GM18520 (cell line): Measurements from ENCODE around the gene NEGR1.

ENCODE experiments used
- ATAC-seq: cut with Tn5 transposase; IDR thresholded peaks from one replicate; pipeline ENCODE4 v1.9.1; 2021; ENCODE audit not compliant: unreplicated experiment

NEGR1 gene

GRCh38 chr1:71649608-71650007, 632.7 kb downstream of the NEGR1 start:
- ATAC-seq: no peak

GRCh38 chr1:71647513-71648300, 634.6 kb downstream of the NEGR1 start:
- no peak for ATAC-seq

GRCh38 chr1:71645015-71645414, 637.3 kb downstream of the NEGR1 start:
- no peak for ATAC-seq

DNA sequence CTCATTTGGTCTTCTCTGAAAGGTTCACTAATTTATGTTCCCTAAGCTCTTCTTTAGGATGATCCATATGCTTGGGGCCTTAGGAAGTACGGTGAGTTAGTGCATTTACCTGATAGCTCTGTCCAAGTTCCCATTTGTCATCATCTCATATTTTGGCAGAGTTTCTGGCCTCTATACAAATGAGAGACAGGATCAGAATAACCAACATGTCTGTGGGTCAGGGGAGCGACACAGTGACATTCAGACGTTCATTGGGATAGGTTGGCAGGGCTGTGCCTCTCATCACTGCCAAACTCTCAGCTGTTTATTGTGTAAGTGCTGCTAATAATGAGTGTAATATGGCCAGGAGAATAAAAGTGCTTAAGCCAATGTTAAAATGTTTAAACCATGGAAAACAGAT, 640.4 kb downstream of the NEGR1 start:
- no peak for ATAC-seq

DNA sequence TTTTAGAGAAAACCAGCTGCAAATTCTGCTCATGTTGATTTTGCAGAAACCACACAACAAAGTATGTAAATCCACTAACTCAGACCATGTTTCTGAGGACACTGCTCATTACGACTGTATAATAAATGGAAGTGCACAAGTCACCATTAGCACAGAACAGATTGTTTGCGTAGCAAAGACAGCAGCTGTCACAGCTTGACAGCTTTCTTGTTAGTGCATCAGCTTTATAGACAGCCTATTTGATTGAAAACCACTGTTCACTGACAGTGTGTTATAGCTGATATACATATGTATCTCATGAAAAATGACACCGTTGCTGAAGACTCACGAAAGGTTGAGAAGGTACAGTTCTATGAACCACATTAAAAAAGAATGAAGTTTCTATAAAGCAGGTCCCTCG, 641.3 kb downstream of the NEGR1 start:
- no peak for ATAC-seq

- no peak for ATAC-seq
Observed at GRCh38 chr1:71640116-71640515, 642.2 kb downstream of the NEGR1 start.

DNA sequence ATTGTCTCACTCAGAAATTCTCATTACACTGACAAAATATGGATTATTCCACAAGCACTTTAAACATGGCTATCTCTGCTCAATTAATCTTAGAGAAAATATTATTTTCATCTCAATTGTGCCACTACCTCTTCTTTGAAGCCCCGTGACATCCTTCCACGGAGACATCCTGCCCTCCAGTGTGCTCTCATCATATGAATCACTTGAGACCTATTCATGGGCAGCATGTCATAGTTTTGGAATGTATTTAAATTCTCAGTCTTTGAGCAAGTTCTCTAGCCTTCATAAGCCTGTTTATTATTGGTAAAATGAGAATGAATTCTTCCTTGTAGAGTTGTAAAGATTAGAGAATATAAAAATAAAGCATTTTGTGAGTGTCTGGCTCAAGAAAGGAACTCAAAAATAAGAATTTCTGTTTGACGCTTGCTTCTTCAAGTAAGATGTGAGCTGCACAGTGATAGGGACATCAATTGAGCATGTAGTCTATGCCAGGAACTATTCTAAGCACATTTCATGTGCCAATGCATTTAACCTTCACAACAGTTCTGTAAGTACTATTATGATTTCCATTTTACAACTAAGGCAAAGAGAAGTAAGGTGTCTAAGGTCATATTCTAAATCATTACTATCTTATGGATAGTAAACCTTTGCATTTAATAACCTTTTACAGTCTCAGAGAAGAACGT, 644.1 kb downstream of the NEGR1 start:
- ATAC-seq: no peak

DNA sequence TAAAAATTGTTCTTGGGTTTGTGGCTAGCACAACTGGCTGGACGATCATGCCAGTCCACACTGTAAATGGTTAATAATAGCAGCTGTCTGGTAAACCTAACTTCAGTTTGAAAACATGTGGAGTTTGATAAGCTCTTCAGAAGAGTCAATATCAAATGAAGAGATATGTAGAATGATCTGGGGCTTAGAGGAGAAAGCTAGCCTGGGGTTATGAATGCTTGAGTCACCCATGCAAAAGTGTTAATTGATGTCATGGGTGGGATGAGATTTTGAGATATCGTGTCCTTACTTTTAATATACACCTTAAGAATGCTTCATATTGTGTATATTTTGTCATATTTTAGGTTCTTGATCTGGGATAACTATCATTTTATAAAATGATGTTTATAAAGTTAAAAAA, 646.8 kb downstream of the NEGR1 start:
- ATAC-seq: no peak

GRCh38 chr1:71634159-71634558, 648.2 kb downstream of the NEGR1 start:
- no peak for ATAC-seq

DNA sequence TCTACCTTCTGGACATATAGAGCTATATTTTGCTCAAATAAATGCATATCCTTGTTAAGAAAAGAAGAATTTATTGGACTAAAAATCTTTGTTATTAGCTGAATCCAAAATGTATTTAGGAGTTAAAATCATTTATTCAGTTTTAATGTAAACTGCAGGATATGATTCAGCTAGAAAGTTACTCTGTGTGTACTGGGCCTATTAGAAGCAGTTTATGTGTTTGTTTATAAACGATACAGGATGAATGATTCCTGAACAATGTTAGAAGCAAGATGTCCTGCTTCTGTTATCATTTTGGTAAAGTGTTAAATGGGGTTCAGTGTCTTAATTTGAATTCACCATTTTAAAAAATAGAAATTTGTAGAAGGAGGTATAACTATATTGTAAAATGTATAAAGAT, 652.3 kb downstream of the NEGR1 start:
- ATAC-seq: no peak

GRCh38 chr1:71625004-71625403, 657.3 kb downstream of the NEGR1 start:
- no peak for ATAC-seq

DNA sequence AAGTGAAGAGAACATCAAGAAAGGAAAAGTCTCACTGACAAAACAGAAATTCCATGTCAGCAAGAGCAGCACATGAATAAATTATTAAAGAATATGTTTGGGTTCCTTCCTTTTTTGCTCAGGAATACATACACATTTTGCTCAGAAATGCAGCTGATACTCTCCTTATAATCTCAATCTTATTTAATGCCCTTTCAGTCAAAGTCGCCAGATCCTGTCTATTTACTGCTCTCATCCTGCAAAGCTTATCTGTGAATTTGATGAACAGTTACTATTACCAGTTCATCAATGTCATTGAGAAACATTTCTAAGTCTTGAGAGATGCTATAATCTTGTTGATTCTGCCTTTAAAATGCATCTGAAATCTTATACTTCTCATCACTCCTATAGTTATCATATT, 658.5 kb downstream of the NEGR1 start:
- no peak for ATAC-seq

DNA sequence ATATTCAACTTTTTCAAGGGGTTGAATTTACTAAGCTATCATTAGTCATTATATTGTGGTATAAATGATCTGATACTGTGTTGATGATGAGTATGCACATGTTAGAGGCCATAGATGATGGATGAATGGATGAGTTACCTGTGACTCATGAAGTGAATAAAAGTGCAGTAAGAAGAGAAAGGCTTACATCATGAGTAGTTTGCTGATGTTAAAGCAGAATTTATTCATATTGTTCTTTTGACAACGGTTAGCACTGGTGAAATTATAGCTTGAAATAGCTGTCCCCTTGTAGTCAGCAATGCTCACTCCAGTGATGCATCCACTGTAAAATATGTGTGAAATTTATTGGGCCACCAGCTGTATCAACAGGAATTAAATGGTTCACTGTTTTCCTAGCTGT, 660.6 kb downstream of the NEGR1 start:
- ATAC-seq: no peak

DNA sequence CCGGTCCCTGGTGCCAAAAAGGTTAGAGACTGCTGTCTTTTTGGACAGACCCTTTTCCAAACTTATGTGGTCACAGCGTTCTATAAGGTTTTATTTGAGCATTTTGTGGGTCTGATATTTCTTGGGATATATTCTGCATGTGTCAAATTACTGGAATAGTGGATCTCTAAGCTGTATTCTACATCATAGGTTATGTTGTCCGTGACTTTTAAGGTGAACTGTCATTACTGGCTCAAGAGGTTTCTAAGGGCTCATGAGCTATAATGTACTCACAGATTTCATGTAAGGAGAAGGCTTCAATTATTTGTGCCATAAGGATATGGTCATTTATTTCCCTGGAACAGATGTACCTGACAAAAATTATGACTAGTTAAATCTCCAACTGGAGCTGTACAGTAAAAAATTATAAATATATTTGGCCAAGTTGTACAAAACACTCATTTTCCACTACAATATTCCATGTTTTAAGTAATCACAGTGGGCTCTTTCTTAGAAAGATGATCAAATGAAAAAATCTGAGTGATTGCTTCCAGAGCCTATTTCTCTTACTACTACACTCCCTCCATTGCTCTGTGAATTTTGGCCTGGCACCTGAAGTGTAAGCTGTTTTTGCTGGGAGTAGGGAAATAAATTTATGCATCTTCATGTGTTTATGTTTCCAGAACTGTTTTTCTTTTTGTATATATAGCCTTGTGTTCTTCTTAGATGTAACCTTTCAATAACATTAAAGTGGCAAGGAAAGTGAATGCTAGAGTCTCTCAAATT, 663.4 kb downstream of the NEGR1 start:
- no peak for ATAC-seq

DNA sequence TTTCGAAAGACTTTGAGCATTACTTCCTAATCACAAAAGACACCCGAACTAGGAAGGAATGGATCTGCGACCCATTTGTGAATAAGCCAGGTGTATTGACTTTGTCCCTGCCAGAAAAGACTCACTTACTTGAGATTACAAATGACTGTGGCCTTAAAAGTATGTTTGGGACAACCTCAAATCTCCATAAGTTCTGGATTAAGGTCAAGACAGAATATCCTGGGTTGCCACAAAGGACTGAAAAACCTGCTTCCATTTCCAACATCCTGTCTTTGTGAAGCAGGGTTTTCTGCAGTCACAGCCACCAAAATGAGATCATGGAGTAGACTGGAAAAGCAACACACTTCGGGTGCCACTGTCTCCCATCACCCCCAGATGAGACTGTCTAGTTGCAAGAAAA, 664.1 kb downstream of the NEGR1 start:
- no peak for ATAC-seq

DNA sequence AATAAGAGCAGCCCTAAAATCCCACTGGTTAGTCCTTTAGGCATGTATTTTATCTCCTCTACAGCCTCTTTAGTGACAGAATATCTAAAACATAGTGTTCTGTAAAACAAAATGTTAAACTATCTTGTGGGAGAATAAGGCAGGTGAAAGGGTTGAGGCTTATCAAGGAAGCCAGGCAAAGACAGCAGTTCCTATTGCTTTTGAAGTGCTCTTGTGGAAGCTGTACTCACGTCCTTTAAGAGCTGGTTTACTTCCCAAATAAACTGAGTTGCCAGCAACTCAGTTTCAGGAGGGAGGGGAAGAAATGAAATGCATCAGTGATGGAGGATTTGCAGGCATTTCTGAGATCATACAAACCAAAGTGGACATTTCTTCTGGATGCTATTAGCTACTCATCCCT, 671.9 kb downstream of the NEGR1 start:
- ATAC-seq: no peak

DNA sequence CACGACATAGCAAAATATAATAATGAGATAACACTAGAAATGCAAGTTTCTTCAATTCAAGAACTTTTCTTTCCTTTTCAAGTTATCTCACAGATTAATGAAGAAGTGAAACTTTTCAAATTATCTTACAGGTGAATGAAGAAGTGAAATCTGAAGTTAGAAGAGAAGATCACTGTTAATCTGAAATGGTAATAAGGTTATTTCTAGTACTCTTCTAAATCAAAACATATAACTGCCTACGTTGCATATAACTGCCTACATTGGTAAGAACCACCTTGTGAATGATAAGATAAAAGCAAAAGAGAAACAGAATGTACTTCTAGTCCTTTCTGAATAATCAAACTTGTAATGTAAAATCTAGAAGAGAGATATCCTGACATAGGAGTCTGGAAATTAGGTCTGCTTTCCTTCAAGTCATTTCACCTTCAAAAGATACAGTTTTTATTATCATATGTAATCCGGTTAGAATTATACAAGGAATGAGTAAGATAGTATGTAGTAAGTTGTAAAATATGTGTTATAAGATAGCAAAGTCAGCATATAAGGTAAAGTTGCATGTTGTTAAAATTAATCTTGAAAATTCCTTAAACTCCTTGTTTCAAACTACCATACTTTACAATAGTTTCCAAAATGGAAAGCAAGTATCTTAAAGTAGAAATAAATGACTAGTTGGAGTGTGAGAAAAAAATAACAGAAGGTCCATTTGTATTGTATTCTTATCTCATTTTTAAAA, 679.1 kb downstream of the NEGR1 start:
- no peak for ATAC-seq

DNA sequence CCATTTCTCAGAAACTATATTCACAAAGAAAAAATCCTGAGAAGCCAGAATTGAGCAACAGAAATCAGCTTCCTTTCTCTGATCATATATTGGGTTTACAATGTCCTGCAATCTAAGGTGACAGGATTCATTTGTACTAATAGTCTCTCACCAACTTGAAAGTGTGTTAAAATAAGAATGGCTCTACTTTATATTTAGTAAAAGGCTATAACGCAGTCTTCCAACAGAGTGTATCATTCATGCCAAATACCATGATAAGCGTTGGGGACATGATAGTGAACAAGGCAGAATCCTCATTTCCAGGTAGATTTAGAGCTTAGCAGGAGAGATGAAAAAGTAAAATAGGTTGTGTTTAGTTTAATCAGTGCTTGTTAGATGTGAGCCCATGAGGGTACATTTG, 682.3 kb downstream of the NEGR1 start:
- no peak for ATAC-seq

DNA sequence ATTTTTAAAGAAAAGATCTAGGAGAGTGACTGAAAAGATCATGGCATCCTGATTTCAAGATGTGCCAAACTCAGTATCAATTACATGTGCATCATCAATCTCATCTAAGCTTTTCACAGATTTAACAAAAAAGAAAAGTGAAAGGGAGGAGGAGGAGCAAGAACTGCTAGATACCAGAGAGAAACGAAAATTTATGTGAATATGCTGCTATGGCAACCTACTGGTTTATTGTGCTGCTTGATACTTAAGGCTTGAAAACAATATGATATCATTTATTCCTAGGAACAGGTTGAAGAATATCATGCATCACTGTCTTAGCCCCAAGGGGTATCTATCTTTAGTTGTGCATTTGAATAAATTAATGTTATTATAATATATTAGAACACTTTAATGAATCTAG, 683.0 kb downstream of the NEGR1 start:
- no peak for ATAC-seq

GRCh38 chr1:71593523-71593922, 688.8 kb downstream of the NEGR1 start:
- no peak for ATAC-seq

DNA sequence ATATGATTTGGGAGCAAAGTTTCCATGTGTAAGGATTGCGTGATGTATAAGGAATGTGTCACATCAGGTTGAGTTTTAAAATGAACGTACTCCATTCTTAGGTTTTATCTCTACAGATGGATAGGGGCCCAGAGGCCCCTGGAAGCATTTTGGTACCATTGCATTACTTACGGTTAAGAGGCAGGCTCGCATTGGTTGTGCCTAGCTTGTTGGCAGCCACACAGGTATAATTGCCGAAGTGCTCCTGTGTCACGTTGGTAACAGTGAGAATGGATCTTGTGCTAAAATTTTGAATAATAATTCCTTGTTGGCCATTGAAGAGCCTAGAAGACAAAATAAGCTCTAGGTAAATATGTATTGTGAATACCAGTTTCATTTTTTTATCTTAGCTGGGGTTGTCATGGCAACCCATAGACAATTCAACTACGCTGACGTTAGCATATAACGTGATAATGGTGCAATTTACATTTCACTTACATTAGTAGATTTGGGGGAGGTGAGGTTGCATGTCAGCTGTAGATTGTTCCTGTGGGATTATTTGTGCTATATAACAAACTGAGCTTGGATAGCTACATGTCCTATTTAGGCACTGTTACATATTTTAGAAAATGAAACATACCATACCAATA, 689.6 kb downstream of the NEGR1 start:
- no peak for ATAC-seq
